ENCODE measurements around the gene NRBP1. TPM values are rescaled to one million over a fixed set of nuclear protein-coding genes. Genes with fewer than 3 reads are reported as not detected.
"Not testable (repeated sequence)": the region's sequence is repeated elsewhere in the genome, so short reads cannot be mapped to it uniquely, and the experiment has no call there.

The NRBP1 gene
- polyA plus RNA-seq, 5 donors = 125 to 139 (median 135) TPM

GRCh38 chr2:27416151-27416550 lies 12.3 kb upstream of the NRBP1 start:
- no peak for DNase-seq

- no peak for DNase-seq
Measured at GRCh38 chr2:27420996-27421395, 7.4 kb upstream of the NRBP1 start.

- DNase-seq = no peak
Measured at GRCh38 chr2:27421660-27422250, 6.7 kb upstream of the NRBP1 start.

GRCh38 chr2:27422958-27423357 lies 5.5 kb upstream of the NRBP1 start:
- no peak for DNase-seq

GRCh38 chr2:27425039-27425438 lies 3.4 kb upstream of the NRBP1 start:
- DNase-seq = not testable (repeated sequence)

GRCh38 chr2:27427863-27428212 lies 593 bp upstream of the NRBP1 start:
- DNase-seq = no peak

- peak; percentile 78 to 81 for DNase-seq
Measured at GRCh38 chr2:27428978-27429541, 629 bp downstream of the NRBP1 start.

- DNase-seq = no peak
Measured at GRCh38 chr2:27431395-27431794, 3.0 kb downstream of the NRBP1 start.

GRCh38 chr2:27435628-27436027 lies 7.2 kb downstream of the NRBP1 start:
- no peak for DNase-seq

GRCh38 chr2:27441226-27441926 lies 12.9 kb downstream of the NRBP1 start:
- no peak for DNase-seq

GRCh38 chr2:27441958-27442919 lies 13.8 kb downstream of the NRBP1 start, which contains the start of gene KRTCAP3:
Gene KRTCAP3 (plus strand): TSS chr2:27442381. CDS start chr2:27442413, 32 bp downstream.
- peak; percentile 23 to 36 for DNase-seq

GRCh38 chr2:27442920-27443282 lies 14.5 kb downstream of the NRBP1 start:
- no peak for DNase-seq

GRCh38 chr2:27445155-27445554 lies 16.7 kb downstream of the NRBP1 start:
- no peak for DNase-seq

GRCh38 chr2:27445615-27446014 lies 17.2 kb downstream of the NRBP1 start:
- no peak for DNase-seq

GRCh38 chr2:27446057-27446456 lies 17.6 kb downstream of the NRBP1 start:
- DNase-seq = no peak

- no peak for DNase-seq
Measured at GRCh38 chr2:27448381-27448780, 19.9 kb downstream of the NRBP1 start.

GRCh38 chr2:27451095-27451494 lies 22.7 kb downstream of the NRBP1 start:
- DNase-seq = no peak

GRCh38 chr2:27453968-27454367 lies 25.5 kb downstream of the NRBP1 start:
- no peak for DNase-seq

GRCh38 chr2:27461118-27461517 lies 32.7 kb downstream of the NRBP1 start:
- no peak for DNase-seq

- no peak for DNase-seq
Measured at GRCh38 chr2:27464443-27464842, 36.0 kb downstream of the NRBP1 start.

- no peak for DNase-seq
Measured at GRCh38 chr2:27471961-27472360, 43.5 kb downstream of the NRBP1 start.

- DNase-seq = no peak
Measured at GRCh38 chr2:27485496-27485895, 57.1 kb downstream of the NRBP1 start.

All from right lung (tissue), 5 donors.